Measurements from ENCODE around the gene ABCB9. TPM values are rescaled to one million over a fixed set of nuclear protein-coding genes. Genes with fewer than 3 reads are reported as not detected.

Gene ABCB9
- total RNA-seq, 1 donor from 2014 or later = 16.3 TPM

DNA sequence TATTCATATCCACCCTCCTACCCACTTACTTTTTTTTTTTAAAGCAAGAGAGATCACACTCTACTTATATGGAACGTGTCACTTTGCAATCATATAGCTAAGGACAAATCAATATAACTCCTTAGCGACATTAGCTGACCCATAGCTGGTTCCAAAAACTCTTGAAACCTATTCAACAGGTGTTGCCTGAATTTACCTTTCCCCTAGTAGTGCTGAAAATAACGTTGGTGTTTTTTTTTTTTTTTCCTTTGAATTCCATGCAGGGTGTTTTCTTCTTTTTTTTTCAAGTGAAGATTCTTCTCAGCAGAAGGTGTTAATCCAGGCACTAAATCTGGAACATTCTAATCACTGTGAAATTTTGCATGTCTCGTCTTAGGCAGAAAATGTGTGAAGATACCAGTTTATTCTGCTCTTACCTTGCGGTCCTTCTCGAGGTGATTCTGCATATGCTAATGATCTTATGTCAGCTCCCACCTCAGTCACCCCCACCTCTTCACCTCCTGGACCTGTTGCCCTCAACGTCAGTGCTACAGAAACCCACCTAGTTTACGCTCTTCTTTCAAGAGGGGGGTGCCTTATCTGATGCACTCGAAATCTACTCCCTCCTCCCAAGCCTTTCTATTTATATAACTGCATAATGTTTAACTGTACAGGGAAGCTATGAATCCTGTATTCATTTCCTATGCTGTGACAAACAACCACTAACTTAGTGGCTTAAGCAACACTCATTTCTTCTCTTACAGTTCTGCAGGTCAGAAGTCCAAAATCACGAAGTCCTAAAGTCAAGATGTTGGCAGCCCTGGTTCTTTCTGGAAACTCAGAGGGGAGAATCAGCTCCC lies 63.2 kb downstream of the ABCB9 start:
- Mint-ChIP-seq H3K4me3 (no peak overlapping the region), H3K36me3 (ENCODE audit: low read depth) (no peaks in the 10 kb centered on the region), H3K4me1 (peaks cover 12% of the 10 kb centered on the region), H3K27me3 (ENCODE audit: low read depth) (peaks cover 8% of the 10 kb centered on the region), H3K9me3 (no peaks in the 10 kb centered on the region), H3K27ac (ENCODE audit: unreplicated experiment) (no peak overlapping the region)
- no peak for TF ChIP-seq CTCF (conservative IDR thresholded peaks at IDR 0.05)
- no peak for DNase-seq (ENCODE audit: low read depth, low spot score)

GRCh38 chr12:122899887-122900286 lies 66.4 kb downstream of the ABCB9 start:
- Mint-ChIP-seq H3K27me3 (ENCODE audit: low read depth) (peaks cover 8% of the 10 kb centered on the region), H3K27ac (ENCODE audit: unreplicated experiment) (no peak overlapping the region)
- no peak for TF ChIP-seq CTCF (conservative IDR thresholded peaks at IDR 0.05)

DNA sequence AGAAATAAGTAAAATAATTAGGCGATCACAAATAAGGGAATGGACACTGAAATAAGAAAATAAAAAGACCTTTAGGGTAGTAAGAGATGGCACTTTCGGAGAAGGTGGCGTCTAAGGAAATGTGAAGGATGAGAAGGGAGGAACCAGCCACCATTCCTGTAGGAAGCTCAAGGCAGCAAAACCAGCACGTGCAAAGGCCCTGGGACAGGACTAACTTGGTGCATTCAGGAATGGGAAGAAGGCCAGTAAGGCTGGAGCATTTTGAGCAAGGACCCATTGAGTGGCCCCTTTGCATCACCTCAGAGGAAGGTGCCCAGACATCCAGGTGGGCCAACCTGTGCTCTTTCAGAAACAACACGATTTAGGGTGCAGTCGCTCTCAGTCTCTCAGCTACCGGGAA lies 69.6 kb downstream of the ABCB9 start:
- no peaks in the 10 kb centered on the region for H3K27me3 Mint-ChIP-seq (ENCODE audit: low read depth)
- peak overlapping the region; percentile 97 for H3K27ac Mint-ChIP-seq (ENCODE audit: unreplicated experiment)
- peaks cover 64% of the 10 kb centered on the region for H3K4me1 Mint-ChIP-seq
- TF ChIP-seq CTCF (conservative IDR thresholded peaks at IDR 0.05) = no peak
- H3K36me3 Mint-ChIP-seq (ENCODE audit: low read depth) = no peaks in the 10 kb centered on the region
- H3K9me3 Mint-ChIP-seq = no peaks in the 10 kb centered on the region
- no peak for DNase-seq (ENCODE audit: low read depth, low spot score)
- peak overlapping the region; percentile 98 for H3K4me3 Mint-ChIP-seq

More at GRCh38 chr12:122899887-122900286, 66.4 kb downstream of the ABCB9 start:
- Mint-ChIP-seq H3K4me3 (peak overlapping the region; percentile 39), H3K4me1 (peaks cover 35% of the 10 kb centered on the region), H3K36me3 (ENCODE audit: low read depth) (no peaks in the 10 kb centered on the region), H3K9me3 (no peaks in the 10 kb centered on the region)
- no peak for DNase-seq (ENCODE audit: low read depth, low spot score)

GRCh38 chr12:122895704-122896636 lies 70.3 kb downstream of the ABCB9 start, which contains the start of gene VPS37B:
Gene VPS37B (minus strand): TSS chr12:122896124. CDS start chr12:122896062, 62 bp downstream.
- Mint-ChIP-seq H3K27ac (ENCODE audit: unreplicated experiment) (peak within 1 kb of the TSS; percentile 98), H3K36me3 (ENCODE audit: low read depth) (no peaks in the 10 kb centered on the region), H3K9me3 (no peaks in the 10 kb centered on the region), H3K4me3 (peak within 1 kb of the TSS; percentile 98), H3K4me1 (peaks cover 71% of the 10 kb centered on the region), H3K27me3 (ENCODE audit: low read depth) (no peaks in the 10 kb centered on the region)
- DNase-seq (ENCODE audit: low read depth, low spot score) = peak; percentile 78
- no peak for TF ChIP-seq CTCF (conservative IDR thresholded peaks at IDR 0.05)

GRCh38 chr12:122895320-122895703 lies 71.0 kb downstream of the ABCB9 start:
- peak overlapping the region; percentile 98 for H3K4me3 Mint-ChIP-seq
- H3K27me3 Mint-ChIP-seq (ENCODE audit: low read depth) = no peaks in the 10 kb centered on the region

More at GRCh38 chr12:122895320-122895703, 71.0 kb downstream of the ABCB9 start:
- H3K9me3 Mint-ChIP-seq = no peaks in the 10 kb centered on the region
- peak overlapping the region; percentile 98 for H3K27ac Mint-ChIP-seq (ENCODE audit: unreplicated experiment)
- TF ChIP-seq CTCF (conservative IDR thresholded peaks at IDR 0.05) = no peak
- DNase-seq (ENCODE audit: low read depth, low spot score) = no peak
- H3K36me3 Mint-ChIP-seq (ENCODE audit: low read depth) = no peaks in the 10 kb centered on the region
- peaks cover 76% of the 10 kb centered on the region for H3K4me1 Mint-ChIP-seq
